Right lung (tissue), 10 donors: Measurements from ENCODE around the gene EPB42. TPM values are rescaled to one million over a fixed set of nuclear protein-coding genes. Genes with fewer than 3 reads are reported as not detected.
A peak's percentile ranks its signal among the peaks of the same experiment; 100 is the strongest.

Experiments used
- DNase-seq, 2 donors: peaks; one replicate each; pipeline ENCODE4 v3.0.0-alpha.2; 2013
- long read RNA-seq, 8 donors: transcript quantifications; one replicate each; lab custom pipeline, GENCODE V29; 2026
- polyA plus RNA-seq, 5 donors: library from polyadenylated mRNA; unstranded; fragments of 120-200 nt; gene quantifications; one replicate each; pipeline versions ENCODE4 v1.2.1 to v1.2.3, GENCODE V29; 2013; ENCODE audit warnings: inconsistent platforms in 1 of 5, low replicate concordance in 1 of 5; ENCODE audit not compliant: insufficient read length in 5 of 5, insufficient read depth in 1 of 5

EPB42 gene
- polyA plus RNA-seq = 1 to 10 TPM; 1.5 to 6.7 (median 3.8) TPM
- long read RNA-seq, donor 1 = 0 reads
- long read RNA-seq, donor 2 = 0 reads
- long read RNA-seq, donor 3, partial matches to known transcripts = 0 of 3 reads
- long read RNA-seq, donor 3, other reads (novel, unspliced or antisense) = 0 of 3 reads
- long read RNA-seq, donor 4 = 0 reads
- long read RNA-seq, donor 5, partial matches to known transcripts = 0 of 2 reads
- long read RNA-seq, donor 5, other reads (novel, unspliced or antisense) = 0 of 2 reads
- long read RNA-seq, donor 6 = 0 reads
- long read RNA-seq, donor 7 = 0 reads
- long read RNA-seq, donor 8 = 0 reads

- no peak for DNase-seq
Measured at GRCh38 chr15:43220991-43221403, at the start of gene EPB42. TSS of gene EPB42 (minus strand) at chr15:43221018. CDS start at chr15:43220825, 193 bp downstream.

DNA sequence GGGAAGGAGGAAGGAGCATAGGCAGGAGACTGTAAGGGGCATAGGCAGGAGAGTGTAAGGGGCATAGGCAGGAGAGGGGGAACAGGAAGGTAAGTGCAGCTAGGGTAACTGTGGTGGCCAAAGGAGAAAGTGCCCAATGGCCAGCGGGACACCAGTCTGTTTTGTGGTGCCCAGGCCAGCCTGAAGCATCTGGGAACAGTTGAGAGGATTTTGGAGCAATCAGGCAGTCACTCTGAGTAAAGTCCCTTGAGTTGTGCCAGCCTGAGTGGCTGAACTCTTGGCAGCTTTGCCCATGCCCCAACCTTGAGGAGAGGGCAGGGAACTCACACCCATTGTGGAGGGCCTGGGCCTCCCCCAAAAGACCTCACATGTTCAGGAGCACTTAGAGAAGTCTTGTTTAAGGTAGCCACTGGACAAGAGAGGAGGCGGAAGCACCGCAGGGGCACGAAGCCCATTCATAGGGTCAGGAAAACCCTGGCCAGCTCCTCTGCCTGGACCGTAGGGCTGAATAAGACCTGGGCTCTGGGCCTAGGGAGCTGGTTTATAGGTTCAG, 49.4 kb upstream of the EPB42 start:
- DNase-seq = no peak

DNA sequence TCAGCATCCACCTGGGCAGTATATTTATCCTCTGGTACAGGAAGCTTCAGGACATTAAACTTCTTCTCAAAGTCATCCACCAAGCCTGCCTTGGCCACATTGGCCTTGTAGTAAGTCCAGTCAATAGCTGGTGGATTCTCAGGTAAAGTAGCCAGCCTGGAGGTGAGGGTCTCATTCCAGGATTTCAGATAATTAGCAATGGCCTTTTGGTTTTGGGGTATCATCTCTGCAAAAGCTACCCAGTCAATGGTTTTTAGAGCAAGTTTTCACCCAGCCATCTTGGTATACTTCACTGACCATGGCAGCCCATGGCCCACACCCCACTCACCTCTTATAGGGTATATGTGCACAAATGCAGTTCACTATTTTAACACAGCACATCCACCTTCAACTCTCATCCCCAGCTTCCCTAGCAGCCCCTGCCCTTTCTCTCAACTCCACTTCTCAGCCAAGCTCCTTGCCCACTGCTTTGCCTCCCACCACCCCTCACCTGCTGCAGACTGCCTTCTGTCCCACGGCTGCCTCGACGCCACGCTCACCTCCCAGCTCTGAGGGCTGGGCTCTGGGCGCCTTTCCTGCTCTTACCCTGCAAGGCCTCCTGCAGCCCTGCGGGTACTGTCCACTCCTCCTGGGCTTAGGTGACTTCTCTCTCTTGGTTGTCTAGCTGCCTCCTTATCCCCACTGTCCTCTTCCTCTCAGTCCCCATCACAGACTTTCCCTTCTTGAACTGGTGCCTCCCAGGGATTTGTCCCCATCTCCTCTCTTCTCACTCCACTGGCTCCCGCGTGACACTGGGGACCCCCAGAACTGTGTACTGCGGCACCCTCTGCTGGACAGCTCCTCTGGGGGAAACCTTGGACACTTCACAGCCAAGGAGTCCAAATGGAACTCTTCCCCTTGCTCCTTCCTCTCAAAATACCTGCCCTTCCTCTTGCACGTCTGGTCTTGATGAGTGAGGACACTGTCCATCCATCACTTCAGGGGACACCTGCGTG, 47.6 kb upstream of the EPB42 start:
- DNase-seq = no peak

DNA sequence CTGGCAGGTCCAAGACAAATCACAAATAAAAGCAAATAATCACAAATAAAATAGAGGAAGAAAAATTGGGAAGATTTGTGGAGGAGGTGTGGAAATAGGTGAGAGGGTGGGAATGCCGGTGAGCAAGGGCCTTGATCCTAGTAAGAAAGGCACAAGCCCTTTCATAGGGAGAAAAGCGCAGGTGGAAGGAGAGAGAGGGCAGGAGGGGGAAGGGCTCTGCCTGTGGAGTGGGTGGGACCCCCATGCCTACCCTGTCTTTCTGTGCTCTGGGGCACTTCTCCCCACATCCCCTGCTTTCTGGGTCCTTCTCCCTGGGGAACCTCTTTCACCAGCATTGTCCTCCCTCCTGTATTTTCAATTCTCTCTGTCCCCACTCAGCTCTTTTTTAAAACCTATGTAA, 46.6 kb upstream of the EPB42 start:
- DNase-seq = no peak

GRCh38 chr15:43266834-43267233, 46.0 kb upstream of the EPB42 start, which contains the start of gene TGM5:
TSS of gene TGM5 (minus strand) at chr15:43266928. CDS start at chr15:43266849, 79 bp downstream.
- DNase-seq = no peak

- DNase-seq = no peak
Measured at GRCh38 chr15:43266386-43266785, 45.6 kb upstream of the EPB42 start.

- DNase-seq = no peak
Measured at GRCh38 chr15:43260011-43260615, 39.3 kb upstream of the EPB42 start.

DNA sequence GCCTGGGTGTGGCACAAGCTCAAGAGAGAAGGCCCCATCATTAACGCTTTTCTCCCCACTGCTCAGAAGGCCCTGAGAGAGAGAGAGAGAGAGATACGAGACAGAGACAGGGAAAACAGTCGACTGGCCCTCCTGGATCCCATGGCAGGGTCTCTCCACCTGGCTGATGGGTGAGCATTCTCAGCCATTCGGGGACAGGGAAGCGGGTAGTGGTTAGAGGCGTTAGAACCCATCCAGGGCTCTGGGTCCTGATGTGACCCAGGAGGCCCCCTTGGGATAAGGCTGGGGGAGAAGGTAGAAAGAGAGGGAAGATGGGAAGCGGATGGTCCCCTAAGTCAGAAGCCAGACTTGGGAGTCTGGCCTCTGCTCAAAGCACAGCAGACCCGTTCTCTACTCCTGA, 38.0 kb upstream of the EPB42 start:
- no peak for DNase-seq

DNA sequence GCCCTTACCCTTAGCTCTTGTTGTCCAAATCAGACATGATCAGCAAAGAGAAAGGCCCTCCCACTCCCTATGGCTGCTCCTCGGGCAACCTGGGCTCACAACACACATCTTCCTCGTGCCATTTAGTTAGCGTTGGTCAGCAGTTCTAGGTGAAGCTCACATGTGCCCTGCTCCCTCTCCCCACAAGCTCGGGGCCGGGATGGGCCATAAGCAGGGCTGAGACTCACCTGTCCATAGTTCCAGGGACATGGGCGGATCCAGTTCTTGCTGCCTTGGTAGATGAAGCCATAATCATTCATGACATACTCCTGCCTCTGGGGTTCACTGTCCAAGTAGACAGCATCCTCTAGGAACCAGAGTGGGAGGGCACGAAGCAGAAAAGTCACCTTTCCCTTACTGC, 35.5 kb upstream of the EPB42 start:
- DNase-seq = no peak

DNA sequence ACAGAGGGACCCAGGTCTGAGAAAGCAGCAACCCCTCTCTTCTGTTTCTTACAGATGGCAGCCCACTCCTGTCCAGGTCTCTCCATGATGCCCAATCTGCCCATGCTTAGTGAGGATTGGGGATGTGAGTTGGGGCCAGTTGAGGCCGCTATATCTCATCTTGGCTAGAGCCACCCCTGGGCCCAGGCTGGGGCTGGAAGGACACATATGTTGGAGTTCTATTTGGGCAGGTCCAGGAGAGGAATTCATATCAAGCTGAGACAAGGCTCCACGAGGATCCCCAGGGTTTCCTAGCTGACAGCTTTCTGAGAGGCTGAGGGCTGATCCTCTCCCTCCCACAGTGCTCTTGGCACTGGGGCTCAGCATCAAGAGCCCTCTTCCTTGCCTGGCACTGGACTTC, 34.6 kb upstream of the EPB42 start:
- DNase-seq = no peak

DNA sequence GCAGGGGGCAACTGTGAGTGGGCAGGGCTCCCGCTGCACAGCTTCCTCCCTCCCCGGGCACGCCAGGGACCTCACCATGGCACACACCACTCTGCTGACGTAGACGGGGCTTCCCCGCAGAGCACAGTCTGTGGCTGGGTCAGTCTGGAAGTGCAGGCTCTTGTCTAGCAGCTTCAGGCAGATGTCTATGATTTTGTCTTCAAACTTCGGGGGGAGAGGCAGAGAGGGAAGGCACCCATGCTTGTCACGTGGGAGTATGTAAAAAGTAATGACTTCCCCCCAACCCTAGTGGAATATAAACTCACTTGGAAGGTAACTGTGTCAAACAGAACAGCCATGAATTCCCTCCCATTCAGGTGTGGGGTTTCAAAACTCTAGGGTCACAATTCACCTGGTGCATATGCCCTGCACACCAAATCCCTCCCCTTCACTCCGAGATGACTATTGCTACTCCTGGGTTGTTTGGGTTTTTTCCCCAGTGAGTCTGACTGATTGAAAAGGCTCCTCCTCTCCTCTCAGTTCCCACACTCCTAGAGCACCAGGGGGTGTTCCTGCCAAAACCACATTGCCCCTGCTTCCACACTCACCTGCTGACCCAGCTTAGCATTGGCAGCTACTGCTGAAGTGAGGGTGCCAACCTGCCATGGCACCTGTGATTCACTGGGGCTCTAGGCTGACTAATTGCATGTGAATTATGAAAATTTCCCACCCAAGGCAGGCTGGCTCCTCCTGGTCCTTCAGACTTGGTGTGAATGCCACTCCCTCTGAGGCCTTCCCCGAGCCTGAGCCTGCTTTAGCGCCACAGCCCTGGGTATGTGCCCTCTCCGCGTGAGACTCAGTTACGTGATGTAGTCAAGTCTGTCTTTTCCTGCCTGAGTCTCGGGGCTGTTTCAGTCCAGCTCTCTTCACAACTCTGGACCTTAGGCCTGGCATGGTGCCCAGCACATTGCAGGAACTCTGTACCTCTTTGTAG, 32.9 kb upstream of the EPB42 start:
- DNase-seq = peak in 1 of 2 donors; percentile 10

DNA sequence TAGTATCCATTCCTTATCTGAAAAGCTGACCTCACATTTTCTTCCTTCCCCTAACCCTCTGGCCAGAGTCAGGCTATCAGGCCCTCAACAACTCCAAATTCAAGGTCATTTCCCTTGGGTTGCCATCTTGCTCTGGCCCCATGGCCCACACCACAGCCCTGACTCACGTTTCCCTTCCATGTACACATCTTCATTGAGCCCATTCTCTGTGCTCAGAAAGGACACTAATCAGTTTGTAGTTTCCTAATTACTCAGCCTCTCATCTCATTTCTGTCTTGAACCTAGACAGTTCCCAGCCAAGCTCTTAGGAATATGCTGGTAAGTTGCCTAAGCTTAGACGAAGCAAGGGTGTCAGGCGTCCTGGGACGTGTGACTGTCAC, 31.0 kb upstream of the EPB42 start:
- no peak for DNase-seq

DNA sequence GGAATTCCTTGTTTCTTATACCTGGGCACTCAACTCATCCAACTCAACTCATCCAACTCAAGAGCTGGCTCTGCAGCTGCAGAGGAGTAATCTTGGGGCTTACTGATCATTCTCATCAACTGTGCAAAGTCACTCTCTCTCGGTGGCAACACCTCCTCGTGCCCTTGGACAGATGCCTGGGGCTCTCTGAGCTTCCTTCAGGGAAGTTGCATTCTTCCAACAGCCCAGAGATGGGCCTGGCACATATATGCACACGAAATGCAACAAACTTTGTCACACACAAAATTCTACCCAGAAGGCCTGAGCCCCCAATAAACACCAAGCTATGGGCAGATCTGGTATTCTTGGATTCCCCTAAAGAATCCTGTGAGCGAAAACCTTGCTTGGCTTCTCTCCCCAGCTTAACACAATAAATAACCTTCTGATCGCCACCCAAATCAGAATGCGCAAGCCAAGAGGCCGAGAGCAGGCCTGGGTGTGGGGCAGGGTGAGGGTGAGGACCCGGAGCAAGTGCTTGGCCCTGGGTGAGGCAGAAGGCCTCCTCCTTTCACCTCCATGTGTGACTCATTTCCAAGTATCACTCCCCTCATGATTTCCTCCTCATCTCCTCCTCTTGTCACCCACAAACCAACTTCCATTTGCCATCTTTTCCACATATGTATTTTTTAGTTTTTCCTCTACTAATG, 30.5 kb upstream of the EPB42 start:
- no peak for DNase-seq

- DNase-seq = no peak
Measured at GRCh38 chr15:43250785-43251184, 30.0 kb upstream of the EPB42 start.

- DNase-seq = no peak
Measured at GRCh38 chr15:43249699-43250203, 28.9 kb upstream of the EPB42 start.

DNA sequence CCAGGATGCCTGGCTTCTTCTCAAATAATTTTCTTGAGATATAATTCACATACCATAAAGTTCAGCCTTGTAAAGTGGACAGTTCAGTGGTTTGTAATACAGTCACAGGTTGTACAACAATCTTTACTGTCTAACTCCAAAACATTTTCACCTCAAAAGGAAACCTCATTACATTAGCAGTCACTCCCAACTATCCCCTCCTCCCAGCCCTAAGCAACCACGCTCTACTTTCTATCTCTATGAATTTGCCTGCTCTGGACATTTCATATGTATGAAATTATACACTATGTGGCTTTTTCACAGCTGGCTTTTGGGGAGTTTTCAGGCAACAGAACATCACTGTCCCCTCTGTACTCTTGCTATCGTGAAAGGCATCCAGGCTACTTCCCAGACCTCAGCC, 28.4 kb upstream of the EPB42 start:
- DNase-seq = no peak

DNA sequence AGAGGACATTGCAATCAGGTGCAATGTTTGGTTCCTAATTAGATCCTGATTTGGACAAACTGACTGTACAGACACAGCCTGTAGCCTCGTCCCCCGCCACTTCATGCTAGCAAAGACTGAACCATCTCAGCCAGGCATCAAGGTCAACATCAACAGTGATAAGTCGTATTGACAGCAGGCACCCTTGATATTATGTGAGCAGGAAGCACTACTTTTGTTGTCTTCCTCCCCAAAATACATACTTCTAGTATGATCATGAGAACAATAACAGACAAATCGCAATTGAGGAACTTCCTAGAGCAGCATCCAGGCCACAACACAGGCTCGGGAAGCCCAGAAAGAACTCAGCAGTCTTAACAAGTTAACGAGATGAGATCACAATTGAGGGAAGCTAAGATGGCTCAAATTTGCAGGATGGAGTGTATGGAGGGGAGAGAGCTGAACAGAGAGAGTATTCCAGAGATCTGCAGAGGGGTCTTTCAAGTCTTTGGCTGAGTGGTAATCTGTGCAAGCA, 25.5 kb upstream of the EPB42 start:
- no peak for DNase-seq

DNA sequence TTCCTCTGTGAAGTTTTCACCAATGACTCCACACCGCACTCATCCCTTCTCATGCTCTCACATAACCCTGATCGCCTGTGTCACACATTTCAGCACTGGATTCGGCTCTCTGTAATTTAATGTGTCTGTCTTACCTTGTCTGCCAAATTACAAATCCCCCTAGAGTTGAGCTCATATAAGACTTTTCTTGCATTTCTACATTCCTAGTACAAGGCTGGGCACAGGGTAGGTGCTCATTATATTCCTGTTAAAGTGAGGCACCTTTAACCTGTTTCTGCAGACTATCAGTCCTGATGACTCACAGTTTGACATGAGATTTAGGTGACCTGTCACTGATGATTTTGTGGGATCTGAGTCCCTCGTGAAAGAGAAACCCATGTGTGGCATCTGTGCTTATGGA, 23.3 kb upstream of the EPB42 start:
- DNase-seq = no peak

- DNase-seq = no peak
Measured at GRCh38 chr15:43243020-43243645, 22.3 kb upstream of the EPB42 start.
